Prostate gland (tissue), 2 donors: ENCODE results near the gene SSR3.

Source experiments
- POLR2AphosphoS5 ChIP-seq: sonication (generic); formaldehyde crosslinking; IDR thresholded peaks from one replicate; pipeline ENCODE4 v1.6.1; 2017; ENCODE audit warnings: antibody characterized with exemption
- TF ChIP-seq, protein P1 (sequence below), 4 experiments: fragments of 200-600 bp in 2 of 4; fragments of 450-650 bp in 2 of 4; sonication (generic) in 2 of 4; IDR thresholded peaks; 1 replicate in 3 of 4; 2 replicates in 1 of 4; pipeline ENCODE4 v1.5.1; 2016 to 2019; ENCODE audit warnings: antibody characterized with exemption in 4 of 4, mild to moderate bottlenecking in 2 of 4, moderate library complexity in 2 of 4

DNA sequence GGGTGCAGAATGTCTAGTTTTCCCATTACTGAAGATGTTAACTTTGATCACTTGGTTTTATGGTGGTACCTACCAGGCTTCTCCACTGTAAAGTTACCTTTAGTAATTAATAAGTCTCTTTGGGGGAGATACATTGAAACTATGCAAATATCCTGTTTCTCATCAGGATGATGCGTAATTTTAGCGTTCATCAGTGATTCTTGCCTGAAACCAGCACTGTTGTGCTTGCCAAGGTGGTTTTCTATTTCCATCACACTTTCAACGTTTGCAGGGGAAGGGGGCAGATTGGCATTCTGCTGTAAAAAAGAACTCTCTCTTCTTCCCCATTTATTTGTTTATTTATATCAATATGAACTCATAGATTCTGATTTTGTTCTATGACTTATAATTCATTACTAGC lies 61.0 kb downstream of the SSR3 start:
- TF ChIP-seq, protein P1, sequence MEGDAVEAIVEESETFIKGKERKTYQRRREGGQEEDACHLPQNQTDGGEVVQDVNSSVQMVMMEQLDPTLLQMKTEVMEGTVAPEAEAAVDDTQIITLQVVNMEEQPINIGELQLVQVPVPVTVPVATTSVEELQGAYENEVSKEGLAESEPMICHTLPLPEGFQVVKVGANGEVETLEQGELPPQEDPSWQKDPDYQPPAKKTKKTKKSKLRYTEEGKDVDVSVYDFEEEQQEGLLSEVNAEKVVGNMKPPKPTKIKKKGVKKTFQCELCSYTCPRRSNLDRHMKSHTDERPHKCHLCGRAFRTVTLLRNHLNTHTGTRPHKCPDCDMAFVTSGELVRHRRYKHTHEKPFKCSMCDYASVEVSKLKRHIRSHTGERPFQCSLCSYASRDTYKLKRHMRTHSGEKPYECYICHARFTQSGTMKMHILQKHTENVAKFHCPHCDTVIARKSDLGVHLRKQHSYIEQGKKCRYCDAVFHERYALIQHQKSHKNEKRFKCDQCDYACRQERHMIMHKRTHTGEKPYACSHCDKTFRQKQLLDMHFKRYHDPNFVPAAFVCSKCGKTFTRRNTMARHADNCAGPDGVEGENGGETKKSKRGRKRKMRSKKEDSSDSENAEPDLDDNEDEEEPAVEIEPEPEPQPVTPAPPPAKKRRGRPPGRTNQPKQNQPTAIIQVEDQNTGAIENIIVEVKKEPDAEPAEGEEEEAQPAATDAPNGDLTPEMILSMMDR (IDR thresholded peaks at IDR 0.05), result no peak
- no peak for TF ChIP-seq POLR2AphosphoS5
